Sigmoid colon (tissue), 7 donors: ENCODE data around the gene KATNAL1. TPM values are rescaled to one million over a fixed set of nuclear protein-coding genes. Genes with fewer than 3 reads are reported as not detected.

Source experiments
- DNase-seq: peaks from one replicate; pipeline ENCODE4 v3.0.0-alpha.2; 2019
- H3K27ac ChIP-seq, 4 donors: fragments of 200-600 bp; sonication (generic); one replicate each; pipeline ENCODE4 v1.5.1; 2016 to 2019; ENCODE audit warnings: mild to moderate bottlenecking in 1 of 4
- H3K27me3 ChIP-seq, 3 donors: fragments of 200-600 bp; sonication (generic); one replicate each; pipeline ENCODE4 v1.5.1; 2019; ENCODE audit warnings: mild to moderate bottlenecking in 1 of 3
- H3K36me3 ChIP-seq, 4 donors: fragments of 200-600 bp; sonication (generic); one replicate each; pipeline ENCODE4 v1.5.1; 2016 to 2019
- H3K4me1 ChIP-seq, 4 donors: fragments of 200-600 bp; sonication (generic); one replicate each; pipeline ENCODE4 v1.5.1; 2017 to 2019
- H3K4me3 ChIP-seq, 4 donors: fragments of 200-600 bp; sonication (generic); one replicate each; pipeline ENCODE4 v1.5.1; 2017 to 2019; ENCODE audit warnings: mild to moderate bottlenecking in 2 of 4, moderate library complexity in 1 of 4
- H3K9me3 ChIP-seq, 4 donors: fragments of 200-600 bp in 3 of 4; sonication (generic) in 3 of 4; one replicate each; pipeline versions ENCODE4 v1.5.1 to v1.6.1; 2013 to 2019
- EP300 ChIP-seq, 4 donors: sonication (generic); formaldehyde crosslinking; IDR thresholded peaks; one replicate each; pipeline ENCODE4 v1.6.1; 2017; ENCODE audit warnings: antibody characterized with exemption in 4 of 4
- POLR2A ChIP-seq, 2 donors: fragments of 450-650 bp; IDR thresholded peaks; one replicate each; pipeline ENCODE4 v1.6.1; 2016; ENCODE audit warnings: antibody characterized with exemption in 2 of 2, mild to moderate bottlenecking in 2 of 2, moderate library complexity in 2 of 2
- POLR2AphosphoS5 ChIP-seq, 4 donors: sonication (generic); formaldehyde crosslinking; IDR thresholded peaks; one replicate each; pipeline ENCODE4 v1.6.1; 2017; ENCODE audit warnings: antibody characterized with exemption in 4 of 4
- WGBS, 2 donors: extraction: QIAGEN DNeasy Blood & Tissue Kit; methylation state at CpG; one replicate each; pipeline ENCODE4 v1.1.7; 2013; 5-methylcytosine and 5-hydroxymethylcytosine counted together
- intact Hi-C: fragments of 100-400 bp; cut with DNase I; formaldehyde crosslinking; loops from one replicate; pipeline ENCODE4 v1.15.1; 2023
- polyA plus RNA-seq, 3 donors: library from polyadenylated mRNA; stranded (reverse); fragments of 200-250 nt; gene quantifications; one replicate each; pipeline ENCODE4 v1.2.3, GENCODE V29; 2013
- total RNA-seq, 4 donors: library from RNA; depleted of rRNA; stranded (reverse); fragments of >200 nt; gene quantifications; one replicate each; pipeline ENCODE4 v1.1.0, GENCODE V29; 2016
- TF ChIP-seq, protein P1 (sequence below), 4 experiments: fragments of 450-650 bp in 3 of 4; fragments of 200-600 bp in 1 of 4; IDR thresholded peaks; one replicate each; pipeline ENCODE4 v1.5.1; 2016 to 2019; ENCODE audit warnings: antibody characterized with exemption in 4 of 4, mild to moderate bottlenecking in 3 of 4, moderate library complexity in 2 of 4
- donor health status: healthy with polysubstance abuse.
- donor health status: Bipolar disorder and iron deficiency.
- donor health status: healthy.

Gene KATNAL1
- total and polyA plus RNA-seq, 7 donors, result 0.92 to 51.2 (median 31.9) TPM

DNA sequence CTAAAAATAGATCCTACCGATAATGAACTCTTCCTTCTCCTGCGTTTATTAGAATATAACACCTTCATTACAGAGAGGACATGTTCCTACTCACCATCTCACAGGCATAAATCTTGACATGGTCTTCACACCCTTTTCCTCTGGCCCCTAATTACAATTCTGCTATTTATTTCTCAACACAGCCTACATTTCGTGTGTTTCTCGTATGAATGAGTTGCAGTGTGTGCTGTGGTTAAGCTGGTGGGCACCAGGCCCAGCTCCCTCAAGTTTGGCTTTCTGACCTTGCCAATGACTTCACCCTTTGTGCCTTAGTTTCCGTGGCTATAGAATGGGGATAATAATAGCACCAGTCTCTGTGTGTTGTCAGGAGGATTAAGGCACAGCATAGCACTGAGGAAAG, 12.3 kb upstream of the KATNAL1 start:
- intact Hi-C loops, result no loop called here
- WGBS, 2 donors, result 80% methylated on average over 5 of the region's 5 CpGs
- TF ChIP-seq EP300 (IDR thresholded peaks at IDR 0.05), result no peak
- TF ChIP-seq POLR2AphosphoS5 (IDR thresholded peaks at IDR 0.05), result peak in 2 of 4 donors; percentile 6 to 18
- TF ChIP-seq, protein P1, sequence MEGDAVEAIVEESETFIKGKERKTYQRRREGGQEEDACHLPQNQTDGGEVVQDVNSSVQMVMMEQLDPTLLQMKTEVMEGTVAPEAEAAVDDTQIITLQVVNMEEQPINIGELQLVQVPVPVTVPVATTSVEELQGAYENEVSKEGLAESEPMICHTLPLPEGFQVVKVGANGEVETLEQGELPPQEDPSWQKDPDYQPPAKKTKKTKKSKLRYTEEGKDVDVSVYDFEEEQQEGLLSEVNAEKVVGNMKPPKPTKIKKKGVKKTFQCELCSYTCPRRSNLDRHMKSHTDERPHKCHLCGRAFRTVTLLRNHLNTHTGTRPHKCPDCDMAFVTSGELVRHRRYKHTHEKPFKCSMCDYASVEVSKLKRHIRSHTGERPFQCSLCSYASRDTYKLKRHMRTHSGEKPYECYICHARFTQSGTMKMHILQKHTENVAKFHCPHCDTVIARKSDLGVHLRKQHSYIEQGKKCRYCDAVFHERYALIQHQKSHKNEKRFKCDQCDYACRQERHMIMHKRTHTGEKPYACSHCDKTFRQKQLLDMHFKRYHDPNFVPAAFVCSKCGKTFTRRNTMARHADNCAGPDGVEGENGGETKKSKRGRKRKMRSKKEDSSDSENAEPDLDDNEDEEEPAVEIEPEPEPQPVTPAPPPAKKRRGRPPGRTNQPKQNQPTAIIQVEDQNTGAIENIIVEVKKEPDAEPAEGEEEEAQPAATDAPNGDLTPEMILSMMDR (IDR thresholded peaks at IDR 0.05), result no peak
- TF ChIP-seq POLR2A (IDR thresholded peaks at IDR 0.05), result no peak
- DNase-seq, result no peak
- Histone ChIP-seq H3K4me1 (peaks cover 0 to 47% (median 26%) of the 10 kb centered on the region in 4 donors), H3K36me3 (no peaks in the 10 kb centered on the region), H3K27ac (peak overlapping the region in 3 of 4 donors; percentile 2 to 53 (median 39)), H3K27me3 (no peaks in the 10 kb centered on the region), H3K4me3 (no peak overlapping the region), H3K9me3 (no peaks in the 10 kb centered on the region)

- H3K36me3 ChIP-seq, result no peaks in the 10 kb centered on the region
- no peak for DNase-seq
- H3K4me1 ChIP-seq, result peaks cover 0 to 47% (median 26%) of the 10 kb centered on the region in 4 donors
- no peaks in the 10 kb centered on the region for H3K9me3 ChIP-seq
- WGBS, 2 donors, result 81 to 87% methylated on average over 4 of the region's 4 CpGs
- intact Hi-C loops, result no loop called here
- TF ChIP-seq POLR2AphosphoS5 (IDR thresholded peaks at IDR 0.05), result no peak
- no peak for TF ChIP-seq POLR2A (IDR thresholded peaks at IDR 0.05)
- no peak for TF ChIP-seq EP300 (IDR thresholded peaks at IDR 0.05)
- TF ChIP-seq, protein P1 (IDR thresholded peaks at IDR 0.05), result no peak
- no peak overlapping the region for H3K4me3 ChIP-seq
- H3K27ac ChIP-seq, result peak overlapping the region in 2 of 4 donors; percentile 39 to 53
- no peaks in the 10 kb centered on the region for H3K27me3 ChIP-seq
These were observed 11.8 kb upstream of the KATNAL1 start for GRCh38 chr13:30319130-30319529.

DNA sequence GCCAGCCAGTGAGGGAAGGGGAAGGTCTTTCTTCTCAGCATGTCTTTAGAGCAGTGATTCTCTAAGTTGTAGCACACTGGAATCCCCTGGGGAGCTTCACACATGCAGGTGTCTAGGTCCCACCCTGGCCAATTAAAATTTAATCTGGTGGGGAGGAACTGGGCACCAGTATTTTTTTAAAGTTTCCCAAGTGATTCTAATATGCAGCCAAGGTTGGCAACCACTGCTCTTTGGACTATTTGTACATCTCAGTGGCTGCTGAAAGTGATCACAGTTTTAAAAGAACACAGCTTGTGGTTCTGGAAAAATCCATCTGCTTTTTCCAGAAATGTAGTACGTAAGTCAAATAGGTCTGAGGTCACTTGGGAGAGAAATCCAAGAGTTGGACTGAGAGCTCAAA, 10.7 kb upstream of the KATNAL1 start:
- H3K9me3 ChIP-seq, result no peaks in the 10 kb centered on the region
- no peak for TF ChIP-seq EP300 (IDR thresholded peaks at IDR 0.05)
- no peak for TF ChIP-seq POLR2A (IDR thresholded peaks at IDR 0.05)
- TF ChIP-seq, protein P1 (IDR thresholded peaks at IDR 0.05), result no peak
- no peak for TF ChIP-seq POLR2AphosphoS5 (IDR thresholded peaks at IDR 0.05)
- no peaks in the 10 kb centered on the region for H3K27me3 ChIP-seq
- peak overlapping the region in 2 of 4 donors; percentile 19 to 53 for H3K27ac ChIP-seq
- intact Hi-C loops, result no loop called here
- 91 to 100% methylated on average over 1 of the region's 1 CpG for WGBS, 2 donors
- no peak for DNase-seq
- peaks cover 0 to 57% (median 36%) of the 10 kb centered on the region in 4 donors for H3K4me1 ChIP-seq
- H3K36me3 ChIP-seq, result no peaks in the 10 kb centered on the region
- H3K4me3 ChIP-seq, result no peak overlapping the region

DNA sequence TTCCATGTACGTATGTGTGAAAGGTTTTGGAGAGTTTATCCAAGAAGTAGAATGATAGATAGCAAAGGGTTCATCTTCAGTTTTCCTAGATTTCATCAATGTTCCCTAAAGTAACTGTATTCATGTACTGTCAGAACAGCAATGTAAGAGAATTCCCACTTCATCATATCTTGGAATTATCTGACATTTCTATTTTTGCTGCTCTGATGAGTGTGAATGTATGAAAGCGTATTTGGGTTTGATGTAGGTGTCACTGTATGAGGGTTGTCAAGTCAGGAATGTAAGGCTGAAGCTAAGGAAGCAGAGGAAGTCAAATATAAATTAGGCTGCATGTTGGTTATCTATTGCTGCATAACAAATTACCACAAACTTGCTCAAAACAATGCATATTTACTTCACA, 7.2 kb upstream of the KATNAL1 start:
- Histone ChIP-seq H3K27ac (no peak overlapping the region), H3K4me1 (peaks cover 0 to 61% (median 41%) of the 10 kb centered on the region in 4 donors), H3K9me3 (no peaks in the 10 kb centered on the region), H3K27me3 (no peaks in the 10 kb centered on the region), H3K4me3 (no peak overlapping the region), H3K36me3 (no peaks in the 10 kb centered on the region)
- TF ChIP-seq, protein P1 (IDR thresholded peaks at IDR 0.05), result no peak
- TF ChIP-seq POLR2A (IDR thresholded peaks at IDR 0.05), result no peak
- no peak for TF ChIP-seq POLR2AphosphoS5 (IDR thresholded peaks at IDR 0.05)
- no peak for TF ChIP-seq EP300 (IDR thresholded peaks at IDR 0.05)
- intact Hi-C loops, result no loop called here
- no peak for DNase-seq
- 87% methylated on average over 2 of the region's 2 CpGs for WGBS, 2 donors

DNA sequence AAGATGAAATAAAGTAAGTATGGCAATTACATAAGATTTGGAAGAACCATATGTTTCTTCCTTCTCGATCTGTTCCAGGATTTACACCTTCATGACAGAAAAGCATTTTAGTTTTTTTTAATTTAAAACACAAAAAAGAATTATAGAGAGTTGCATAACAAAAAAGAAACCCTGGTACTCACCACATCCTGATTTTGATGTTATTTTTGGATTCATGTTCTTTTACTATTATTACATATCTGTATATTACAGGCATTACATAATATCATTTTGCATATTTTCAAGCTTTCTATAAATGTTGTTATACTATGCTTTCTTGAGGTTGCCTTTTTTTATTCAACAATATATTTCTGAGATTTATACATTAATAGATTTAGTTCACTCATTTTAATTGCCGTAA, 6.7 kb upstream of the KATNAL1 start:
- Histone ChIP-seq H3K36me3 (no peaks in the 10 kb centered on the region), H3K9me3 (no peaks in the 10 kb centered on the region), H3K27me3 (no peaks in the 10 kb centered on the region), H3K4me1 (peaks cover 0 to 56% (median 36%) of the 10 kb centered on the region in 4 donors), H3K4me3 (no peak overlapping the region), H3K27ac (peak overlapping the region in 1 of 4 donors; percentile 52)
- WGBS, 2 donors, result 77 to 97% methylated on average over 2 of the region's 2 CpGs
- no peak for DNase-seq
- TF ChIP-seq, protein P1 (IDR thresholded peaks at IDR 0.05), result no peak
- TF ChIP-seq EP300 (IDR thresholded peaks at IDR 0.05) (no peak), POLR2A (IDR thresholded peaks at IDR 0.05) (no peak), POLR2AphosphoS5 (IDR thresholded peaks at IDR 0.05) (no peak)
- intact Hi-C loops, result no loop called here
